ENCODE measurements around the gene ZNF138. TPM values are rescaled to one million over a fixed set of nuclear protein-coding genes. Genes with fewer than 3 reads are reported as not detected.

The ZNF138 gene
- total RNA-seq, 1 experiment from 2014 or later, result 19.1 TPM

GRCh38 chr7:64875658-64876406, 81.6 kb downstream of the ZNF138 start:
- H3K36me3 ChIP-seq, result no peaks in the 10 kb centered on the region
- DNase-seq, result no peak
- H3K4me1 ChIP-seq, result no peaks in the 10 kb centered on the region
- H3K27me3 ChIP-seq, result no peaks in the 10 kb centered on the region
- H3K9me3 ChIP-seq (replicated peaks), result no peaks in the 10 kb centered on the region
- no peak overlapping the region for H3K27ac ChIP-seq
- no peak overlapping the region for H3K4me3 ChIP-seq

GRCh38 chr7:64876792-64877713, 82.8 kb downstream of the ZNF138 start:
- Histone ChIP-seq H3K4me1 (no peaks in the 10 kb centered on the region), H3K36me3 (no peaks in the 10 kb centered on the region), H3K27me3 (no peaks in the 10 kb centered on the region), H3K9me3 (replicated peaks) (no peaks in the 10 kb centered on the region), H3K4me3 (no peak overlapping the region), H3K27ac (no peak overlapping the region)
- DNase-seq, result peak in 1 of 2 experiments; percentile 0

GRCh38 chr7:64877714-64878610, 83.7 kb downstream of the ZNF138 start:
- no peaks in the 10 kb centered on the region for H3K4me1 ChIP-seq
- no peak overlapping the region for H3K4me3 ChIP-seq
- no peak overlapping the region for H3K27ac ChIP-seq
- peak in 1 of 2 experiments; percentile 0 for DNase-seq
- H3K36me3 ChIP-seq, result no peaks in the 10 kb centered on the region
- H3K9me3 ChIP-seq (replicated peaks), result no peaks in the 10 kb centered on the region
- H3K27me3 ChIP-seq, result no peaks in the 10 kb centered on the region

GRCh38 chr7:64878684-64879083, 84.5 kb downstream of the ZNF138 start:
- H3K27me3 ChIP-seq, result no peaks in the 10 kb centered on the region
- no peak overlapping the region for H3K27ac ChIP-seq
- no peaks in the 10 kb centered on the region for H3K36me3 ChIP-seq
- no peak overlapping the region for H3K4me3 ChIP-seq
- no peaks in the 10 kb centered on the region for H3K9me3 ChIP-seq (replicated peaks)
- DNase-seq, result peak in 1 of 2 experiments; percentile 2
- H3K4me1 ChIP-seq, result no peaks in the 10 kb centered on the region

- no peaks in the 10 kb centered on the region for H3K36me3 ChIP-seq
- no peak overlapping the region for H3K4me3 ChIP-seq
- no peaks in the 10 kb centered on the region for H3K4me1 ChIP-seq
- H3K27ac ChIP-seq, result no peak overlapping the region
- H3K27me3 ChIP-seq, result no peaks in the 10 kb centered on the region
- H3K9me3 ChIP-seq (replicated peaks), result no peaks in the 10 kb centered on the region
- DNase-seq, result peak; percentile 4 to 9
These were observed 85.0 kb downstream of the ZNF138 start for GRCh38 chr7:64879086-64879730.

- no peaks in the 10 kb centered on the region for H3K9me3 ChIP-seq (replicated peaks)
- peak in 1 of 2 experiments; percentile 0 for DNase-seq
- H3K27ac ChIP-seq, result no peak overlapping the region
- H3K4me3 ChIP-seq, result no peak overlapping the region
- H3K4me1 ChIP-seq, result no peaks in the 10 kb centered on the region
- H3K27me3 ChIP-seq, result no peaks in the 10 kb centered on the region
- H3K36me3 ChIP-seq, result no peaks in the 10 kb centered on the region
These were observed 85.6 kb downstream of the ZNF138 start for GRCh38 chr7:64879800-64880199.

- Histone ChIP-seq H3K4me1 (no peaks in the 10 kb centered on the region), H3K9me3 (replicated peaks) (no peaks in the 10 kb centered on the region), H3K27me3 (no peaks in the 10 kb centered on the region), H3K4me3 (no peak overlapping the region), H3K27ac (no peak overlapping the region), H3K36me3 (no peaks in the 10 kb centered on the region)
- peak in 1 of 2 experiments; percentile 1 for DNase-seq
These were observed 86.4 kb downstream of the ZNF138 start for GRCh38 chr7:64880322-64881297.

- DNase-seq, result peak in 1 of 2 experiments; percentile 1
- H3K9me3 ChIP-seq (replicated peaks), result no peaks in the 10 kb centered on the region
- H3K27ac ChIP-seq, result no peak overlapping the region
- H3K36me3 ChIP-seq, result no peaks in the 10 kb centered on the region
- H3K4me1 ChIP-seq, result no peaks in the 10 kb centered on the region
- H3K27me3 ChIP-seq, result no peaks in the 10 kb centered on the region
- no peak overlapping the region for H3K4me3 ChIP-seq
These were observed 87.4 kb downstream of the ZNF138 start for GRCh38 chr7:64881461-64882287.

GRCh38 chr7:64882341-64883112, 88.3 kb downstream of the ZNF138 start:
- peak in 1 of 2 experiments; percentile 1 for DNase-seq
- no peaks in the 10 kb centered on the region for H3K4me1 ChIP-seq
- no peaks in the 10 kb centered on the region for H3K36me3 ChIP-seq
- H3K27me3 ChIP-seq, result no peaks in the 10 kb centered on the region
- no peak overlapping the region for H3K4me3 ChIP-seq
- no peaks in the 10 kb centered on the region for H3K9me3 ChIP-seq (replicated peaks)
- no peak overlapping the region for H3K27ac ChIP-seq

All from SJCRH30 (cell line).